HG02973 (cell line): Measurements from ENCODE around the gene H1-8.

ENCODE experiments used
- ATAC-seq: cut with Tn5 transposase; IDR thresholded peaks from one replicate; pipeline ENCODE4 v1.9.1; 2021; ENCODE audit warnings: moderate library complexity; ENCODE audit not compliant: unreplicated experiment

The H1-8 gene

DNA sequence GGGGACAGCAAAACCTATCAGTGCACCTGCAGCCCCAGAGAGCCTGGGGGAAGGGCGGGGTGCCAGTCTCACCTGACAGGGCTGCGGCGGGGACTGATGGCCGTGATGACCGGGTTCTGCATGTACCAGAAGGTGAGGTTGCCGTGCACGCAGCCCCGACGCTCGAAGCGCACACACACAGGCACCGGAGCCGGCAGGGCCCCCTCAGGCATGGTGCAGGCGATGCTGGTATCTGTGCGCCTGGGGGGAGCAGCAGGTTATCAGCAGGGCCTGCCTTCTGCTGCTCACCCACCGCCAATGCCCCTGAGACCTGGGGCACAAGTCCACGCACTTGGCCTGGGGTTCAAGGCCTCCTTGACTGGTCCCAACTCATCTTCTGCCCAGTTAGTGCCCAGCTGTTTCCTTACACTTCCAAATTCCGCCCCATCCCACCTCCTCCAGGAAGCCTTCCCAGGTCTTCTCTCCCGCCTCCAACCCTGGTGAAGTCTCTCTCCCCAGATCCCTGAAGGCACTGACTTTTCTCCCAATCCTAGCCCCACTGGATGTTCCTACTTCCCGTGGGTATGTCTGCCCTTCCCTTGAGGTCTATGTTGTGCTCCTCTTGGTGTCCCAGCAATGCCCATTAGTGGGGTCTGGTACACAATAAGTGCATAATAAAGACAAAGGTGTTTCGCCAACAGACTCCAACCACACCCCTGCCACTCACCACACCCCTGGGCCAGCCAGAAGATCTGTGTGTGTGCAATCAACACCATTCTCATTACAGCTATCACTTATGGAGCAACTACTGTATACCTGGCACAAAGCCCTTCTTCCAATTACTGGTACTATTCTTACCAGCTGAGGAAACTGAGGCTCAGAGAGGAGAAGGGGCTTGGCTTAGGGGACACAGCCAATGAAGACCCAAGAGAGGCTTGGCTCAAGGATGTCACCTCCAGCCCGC lies 28.9 kb downstream of the H1-8 start:
- ATAC-seq, result no peak

- no peak for ATAC-seq
These were observed 29.6 kb downstream of the H1-8 start for GRCh38 chr3:129572603-129573002.

- no peak for ATAC-seq
These were observed 30.5 kb downstream of the H1-8 start for GRCh38 chr3:129573493-129573892.

- no peak for ATAC-seq
These were observed 31.2 kb downstream of the H1-8 start for GRCh38 chr3:129574206-129574605.

GRCh38 chr3:129575233-129575996 lies 32.4 kb downstream of the H1-8 start:
- no peak for ATAC-seq

- ATAC-seq, result no peak
These were observed 33.0 kb downstream of the H1-8 start for GRCh38 chr3:129575997-129576384.

DNA sequence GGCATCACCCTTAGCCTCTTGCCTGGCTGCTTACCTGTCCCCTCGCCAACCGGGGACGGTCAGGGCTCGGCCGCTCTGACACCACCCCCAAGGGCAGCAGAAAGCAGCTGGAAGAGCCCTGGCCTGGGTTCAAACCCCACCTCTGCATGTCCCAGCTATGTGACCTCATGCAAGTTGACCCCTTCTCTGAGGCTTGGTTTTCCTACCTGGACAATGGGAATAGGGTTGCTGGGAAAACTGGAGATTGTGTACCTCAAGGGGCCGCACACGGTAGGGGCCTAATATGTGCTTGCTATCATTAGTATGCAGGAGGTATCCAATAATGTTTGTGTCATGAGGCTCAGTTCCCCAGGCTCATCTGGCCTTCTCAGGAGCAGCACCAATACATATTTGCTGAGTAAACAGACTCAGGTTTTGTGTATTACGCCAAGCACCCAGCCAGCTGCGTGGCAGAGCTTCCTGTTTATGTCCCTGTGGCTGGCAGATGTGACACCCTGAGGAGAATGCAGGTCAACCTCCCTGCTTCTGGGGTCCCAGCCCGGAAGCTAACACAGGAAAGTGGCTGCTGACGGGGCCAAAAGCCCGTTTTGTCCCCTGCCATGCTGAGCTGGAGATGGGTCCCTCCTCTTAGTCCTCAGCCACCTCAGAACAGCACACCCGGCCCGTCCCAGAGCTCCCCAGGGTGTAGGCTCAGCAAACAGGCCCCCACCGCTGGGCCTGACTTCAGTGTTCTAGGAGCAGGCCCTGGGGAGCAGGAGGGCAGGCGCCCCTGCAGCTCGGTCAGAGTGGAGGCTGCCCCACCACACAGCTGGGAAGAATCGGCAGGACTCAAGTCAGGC lies 33.8 kb downstream of the H1-8 start:
- no peak for ATAC-seq

- ATAC-seq, result no peak
These were observed 34.4 kb downstream of the H1-8 start for GRCh38 chr3:129577366-129577765.

- no peak for ATAC-seq
These were observed 35.2 kb downstream of the H1-8 start for GRCh38 chr3:129577925-129578786.

- ATAC-seq, result no peak
These were observed 37.0 kb downstream of the H1-8 start for GRCh38 chr3:129579991-129580390.

DNA sequence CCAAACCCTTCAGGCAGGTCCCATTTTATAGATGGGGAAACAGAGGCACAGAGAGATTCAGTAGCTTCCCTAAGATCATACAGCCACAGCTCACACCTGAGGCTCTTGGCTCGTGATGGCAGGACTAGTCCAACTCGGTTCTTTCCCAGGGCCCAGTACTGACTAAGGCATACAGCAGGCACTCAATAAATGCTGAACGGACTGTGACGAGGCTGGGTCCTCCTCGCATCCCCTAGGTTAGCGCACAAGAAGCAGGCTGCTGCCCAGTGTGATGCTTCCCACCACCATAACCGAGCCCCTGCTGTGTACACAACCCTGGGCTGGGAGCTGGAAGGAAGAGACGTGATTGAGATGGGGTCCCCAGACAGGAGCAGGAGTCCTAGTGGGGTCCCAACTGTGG lies 38.6 kb downstream of the H1-8 start:
- ATAC-seq, result no peak

- ATAC-seq, result no peak
These were observed 39.8 kb downstream of the H1-8 start for GRCh38 chr3:129582799-129583198.

DNA sequence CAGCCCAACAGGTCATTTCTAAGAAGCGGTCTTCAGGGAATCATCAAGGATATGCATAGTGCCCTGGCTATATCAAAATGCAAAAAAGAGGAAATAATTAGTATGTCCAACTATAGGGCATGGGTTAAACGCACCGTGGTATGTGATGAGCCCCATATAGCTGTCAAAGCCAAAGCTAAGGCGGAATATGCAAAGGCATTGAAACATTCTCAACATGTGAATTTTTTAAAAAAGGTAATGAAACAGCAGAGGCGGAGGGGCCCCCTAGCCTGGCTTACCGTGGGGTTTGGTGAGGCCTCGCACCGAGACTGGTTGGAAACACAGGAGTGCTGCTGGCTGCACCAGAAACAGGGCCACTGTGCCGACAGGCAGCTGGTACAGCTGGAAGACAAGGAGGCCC lies 40.3 kb downstream of the H1-8 start:
- no peak for ATAC-seq

DNA sequence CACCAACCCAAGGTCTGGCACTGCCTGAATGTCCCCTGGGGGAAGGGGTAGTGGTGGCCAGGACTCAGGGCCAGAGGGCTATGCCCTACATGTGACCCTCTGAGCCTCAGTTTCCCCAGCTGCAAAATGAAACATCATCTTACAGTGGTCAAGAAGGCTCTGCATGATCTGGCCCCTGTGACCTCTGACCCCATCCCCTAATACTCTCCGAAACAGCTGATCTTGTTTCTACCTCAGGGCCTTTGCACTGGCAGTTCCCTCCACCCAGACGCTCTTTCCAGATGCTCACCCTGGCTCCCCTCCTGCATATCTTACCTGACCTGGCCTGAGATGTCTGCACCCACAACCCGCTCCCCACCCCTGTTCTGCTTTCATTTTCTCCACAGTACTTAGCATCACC lies 41.7 kb downstream of the H1-8 start:
- ATAC-seq, result no peak

GRCh38 chr3:129585949-129586657 lies 43.1 kb downstream of the H1-8 start:
- no peak for ATAC-seq

DNA sequence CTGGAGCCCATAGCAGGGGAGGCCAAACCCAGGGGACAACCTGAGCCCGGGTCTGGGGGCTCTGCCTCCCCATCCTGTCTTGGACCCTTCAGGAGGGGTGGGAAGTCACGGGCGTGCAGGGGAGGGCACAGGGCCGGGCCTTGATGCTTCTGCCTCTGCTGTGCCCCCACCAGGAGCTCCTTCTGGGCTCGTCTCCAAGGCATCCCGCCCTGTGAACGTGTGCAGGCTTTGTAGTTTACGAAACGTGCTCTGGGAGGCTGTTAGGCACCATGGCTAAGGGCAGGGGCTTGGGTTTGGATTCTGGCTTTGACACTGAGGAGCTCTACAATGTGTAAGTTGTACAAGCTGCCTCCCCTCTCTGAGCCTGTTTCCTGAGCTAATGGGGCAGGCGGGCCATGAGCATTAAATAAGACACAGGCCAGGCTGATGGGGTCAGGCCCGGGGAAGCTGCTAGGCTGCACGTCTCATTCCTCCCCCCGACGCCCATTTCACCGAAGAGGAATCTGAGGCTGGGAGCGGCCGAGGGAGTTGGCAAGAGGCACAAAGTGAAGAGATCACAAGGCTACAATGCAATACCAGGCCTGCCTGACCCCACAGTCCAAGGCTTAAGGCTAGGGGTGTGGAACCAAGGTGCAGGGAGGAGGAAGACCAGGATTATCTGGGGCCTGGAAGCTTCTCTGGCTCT lies 43.9 kb downstream of the H1-8 start:
- no peak for ATAC-seq

GRCh38 chr3:129587566-129588210 lies 44.7 kb downstream of the H1-8 start:
- no peak for ATAC-seq

DNA sequence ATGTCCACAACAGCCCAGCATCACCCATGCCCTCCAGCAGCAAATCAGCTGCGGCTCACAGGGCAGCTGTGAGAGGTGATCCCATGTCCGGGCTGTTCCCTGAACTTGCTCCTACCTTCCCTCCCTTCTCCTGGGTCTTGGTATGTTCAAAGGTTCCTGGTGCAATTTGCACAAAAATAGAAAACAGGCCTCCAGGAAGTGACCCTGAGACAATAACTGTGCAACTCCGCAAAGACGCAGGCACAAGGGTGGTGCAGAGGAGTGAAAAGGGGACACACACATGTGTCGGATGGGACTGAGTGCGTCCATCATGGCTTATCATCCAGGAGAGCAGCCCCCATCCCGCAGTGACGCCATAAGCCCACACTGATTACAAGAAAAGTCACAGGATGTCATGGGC lies 47.2 kb downstream of the H1-8 start:
- no peak for ATAC-seq

DNA sequence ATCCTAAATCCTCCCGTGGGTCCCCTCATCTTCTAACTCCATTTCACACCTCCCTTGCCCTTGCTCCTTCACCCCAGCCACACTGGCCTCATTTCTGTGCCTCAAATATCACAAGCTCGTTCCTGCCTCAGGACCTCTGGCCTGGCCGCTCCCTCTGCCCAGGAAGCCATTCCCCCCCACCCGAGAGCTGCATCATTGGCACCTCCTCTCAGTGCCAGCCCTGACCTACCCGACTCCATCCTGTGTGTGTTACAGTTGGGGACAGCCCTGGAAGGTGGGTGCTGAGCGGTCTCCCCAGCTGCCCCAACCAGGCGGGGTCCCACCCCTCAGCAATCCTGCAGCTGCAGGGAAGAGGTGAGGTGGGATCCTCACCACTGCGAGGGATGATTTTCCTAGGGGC lies 49.0 kb downstream of the H1-8 start:
- no peak for ATAC-seq
